OCI-M1 (cell line): Measurements from ENCODE around the gene GAPDHS.

Source experiments
- DNase-seq: peaks from one replicate; lab custom pipeline; 2025; lab: John Stamatoyannopoulos, UW

Gene GAPDHS

GRCh38 chr19:35533201-35533821 is at the start of gene GAPDHS:
TSS of gene GAPDHS (plus strand) at chr19:35533456. CDS start at chr19:35533528, 72 bp downstream.
- DNase-seq, result no peak

DNA sequence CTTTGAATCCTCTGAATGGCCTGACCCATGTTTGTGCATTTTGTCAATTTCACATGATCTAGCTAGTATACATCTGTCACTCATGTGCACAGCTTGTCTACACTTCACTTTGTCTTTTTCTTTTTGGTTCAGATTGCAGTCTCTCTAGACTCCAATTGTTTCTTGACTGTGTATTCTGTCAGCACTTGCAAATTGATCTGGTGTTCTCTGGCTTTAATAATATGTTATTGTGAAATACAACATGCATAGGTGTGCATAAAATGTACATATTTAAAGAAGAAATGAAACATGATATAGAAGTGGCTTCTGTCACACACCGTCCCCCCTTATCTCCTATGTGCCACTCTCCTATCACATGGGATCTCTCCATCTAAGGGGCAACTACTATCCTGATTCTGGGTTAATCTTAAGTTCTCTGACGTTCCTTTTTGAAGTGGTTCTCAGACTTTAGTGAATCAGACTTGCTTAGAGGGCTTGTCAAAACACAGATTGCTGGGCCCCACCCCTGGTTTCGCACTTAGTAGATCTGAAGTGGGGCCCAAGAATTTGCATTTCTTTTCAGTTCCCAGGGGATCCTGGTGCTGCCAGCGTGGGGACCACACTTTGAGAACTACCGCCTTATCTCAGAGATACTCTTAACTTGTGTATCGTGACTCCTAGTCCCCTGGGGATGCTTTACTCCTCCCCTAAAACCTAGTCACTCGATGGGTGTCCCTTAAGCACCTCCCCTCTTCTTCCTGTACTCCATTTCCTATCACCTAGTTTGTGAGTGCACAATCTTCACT is 48.8 kb upstream of the GAPDHS start:
- no peak for DNase-seq

- DNase-seq, result no peak
These were observed 47.0 kb upstream of the GAPDHS start for GRCh38 chr19:35486268-35486708.

GRCh38 chr19:35487656-35488182 is 45.5 kb upstream of the GAPDHS start:
- DNase-seq, result no peak

DNA sequence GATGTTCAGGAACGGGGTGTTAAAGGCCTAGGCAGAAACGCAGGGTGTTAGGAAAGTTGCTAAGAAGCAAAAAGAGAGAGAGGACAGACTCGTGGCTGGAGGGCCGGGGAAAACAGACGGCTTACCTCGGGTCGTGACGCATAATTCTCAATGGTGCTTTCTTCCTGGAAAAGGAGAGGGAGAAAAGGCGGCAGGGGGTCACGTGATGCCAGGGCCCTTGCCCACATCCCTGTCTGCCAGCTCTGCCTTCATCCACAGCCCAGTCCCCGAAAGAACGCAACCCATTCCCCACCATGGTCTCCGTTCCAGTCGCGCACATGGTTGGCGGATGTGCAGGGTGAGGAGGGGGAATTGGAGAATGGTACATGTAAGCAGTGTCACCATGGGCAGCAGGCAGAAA is 44.6 kb upstream of the GAPDHS start:
- DNase-seq, result no peak

GRCh38 chr19:35490364-35490763 is 42.9 kb upstream of the GAPDHS start, which contains the start of gene KRTDAP:
TSS of gene KRTDAP (minus strand) at chr19:35490464. CDS start at chr19:35490442, 22 bp downstream.
- DNase-seq, result no peak

DNA sequence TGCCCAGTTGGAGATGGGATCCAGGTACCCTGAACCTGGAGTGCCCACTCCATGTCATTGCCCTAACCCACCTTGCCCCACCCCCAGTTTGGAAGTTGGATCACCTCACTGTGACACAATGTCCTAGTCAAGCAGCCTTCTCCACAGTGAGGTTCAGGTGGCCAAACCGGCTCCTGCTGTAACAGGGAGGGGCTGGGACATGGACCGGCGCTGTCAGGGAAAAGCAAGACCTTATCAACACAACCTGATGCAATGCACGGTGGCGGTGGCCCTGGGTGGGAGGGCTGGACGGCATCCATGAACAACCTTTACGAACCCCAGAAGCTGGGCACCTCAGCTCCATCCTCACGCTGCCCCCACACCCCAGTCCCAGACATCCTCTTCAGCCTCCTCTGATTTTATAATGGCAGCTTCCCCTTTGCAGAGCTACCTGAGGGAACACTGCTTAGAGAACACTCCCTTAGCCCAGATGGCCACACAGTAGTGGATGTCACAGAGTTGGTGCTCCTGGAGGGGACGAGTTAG is 41.4 kb upstream of the GAPDHS start:
- DNase-seq, result no peak

DNA sequence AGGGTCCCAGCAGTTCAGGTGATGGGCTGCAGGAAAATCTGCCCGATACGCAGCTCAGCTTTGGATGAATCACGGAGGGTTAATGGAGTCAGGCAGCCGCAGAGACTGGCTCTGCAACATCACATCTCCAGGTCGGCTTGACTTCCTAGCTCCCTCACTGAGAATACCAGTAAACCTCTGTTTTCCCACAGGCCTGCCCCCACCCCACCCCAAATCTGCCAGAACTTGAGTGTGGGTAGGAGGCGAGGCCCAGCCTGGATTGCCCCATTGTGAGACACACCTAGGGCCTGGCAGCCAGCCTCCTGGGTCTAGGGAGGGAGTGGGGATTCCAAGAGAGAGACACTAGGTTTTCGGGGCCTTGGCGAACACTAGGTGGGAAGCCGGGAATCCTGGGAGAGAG is 39.3 kb upstream of the GAPDHS start:
- DNase-seq, result no peak

- peak; percentile 80 for DNase-seq
These were observed 37.9 kb upstream of the GAPDHS start for GRCh38 chr19:35495107-35496064.

DNA sequence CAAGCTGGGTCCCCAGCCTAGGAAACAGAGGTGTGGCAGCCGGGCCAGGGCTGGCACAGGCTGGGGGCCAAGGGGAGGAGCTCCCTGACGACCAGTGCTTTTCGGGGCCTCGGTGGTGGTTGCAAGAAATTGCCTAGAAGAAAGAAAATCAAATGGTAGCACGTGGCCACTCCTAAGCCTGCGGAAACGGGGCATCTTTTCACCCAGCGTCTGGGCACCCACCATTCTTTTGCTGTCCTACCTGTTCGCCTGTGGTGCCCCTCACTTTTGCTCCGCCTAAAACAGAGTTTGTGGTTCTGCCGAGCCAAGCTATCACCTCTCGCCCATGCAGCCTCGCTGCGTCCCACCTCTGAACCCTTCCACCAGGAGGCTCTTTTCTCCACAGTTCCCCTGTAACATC is 35.9 kb upstream of the GAPDHS start:
- DNase-seq, result no peak

- no peak for DNase-seq
These were observed 35.0 kb upstream of the GAPDHS start for GRCh38 chr19:35498220-35498619.

- DNase-seq, result peak; percentile 21
These were observed 34.2 kb upstream of the GAPDHS start for GRCh38 chr19:35498984-35499527.

DNA sequence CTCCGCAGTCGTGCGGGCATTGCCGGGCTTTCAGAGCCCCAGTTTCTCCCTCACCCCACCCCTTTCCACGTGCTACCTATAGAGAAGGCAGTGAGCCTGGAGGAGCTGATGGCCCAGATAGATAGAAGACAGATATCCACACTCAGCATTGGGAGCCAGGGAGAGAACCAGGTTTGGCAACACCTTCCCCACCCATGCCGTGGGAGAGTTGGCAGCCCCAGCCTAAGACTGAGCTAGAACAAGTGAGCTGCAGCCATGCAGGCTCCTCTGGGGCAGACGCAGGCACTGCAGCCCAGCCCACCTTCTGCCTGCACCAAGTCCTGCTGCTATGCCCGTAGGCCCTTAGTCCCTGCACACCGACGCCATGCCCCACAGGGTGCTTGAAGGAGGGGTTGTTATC is 32.6 kb upstream of the GAPDHS start:
- DNase-seq, result no peak

GRCh38 chr19:35501684-35502083 is 31.6 kb upstream of the GAPDHS start:
- DNase-seq, result no peak

DNA sequence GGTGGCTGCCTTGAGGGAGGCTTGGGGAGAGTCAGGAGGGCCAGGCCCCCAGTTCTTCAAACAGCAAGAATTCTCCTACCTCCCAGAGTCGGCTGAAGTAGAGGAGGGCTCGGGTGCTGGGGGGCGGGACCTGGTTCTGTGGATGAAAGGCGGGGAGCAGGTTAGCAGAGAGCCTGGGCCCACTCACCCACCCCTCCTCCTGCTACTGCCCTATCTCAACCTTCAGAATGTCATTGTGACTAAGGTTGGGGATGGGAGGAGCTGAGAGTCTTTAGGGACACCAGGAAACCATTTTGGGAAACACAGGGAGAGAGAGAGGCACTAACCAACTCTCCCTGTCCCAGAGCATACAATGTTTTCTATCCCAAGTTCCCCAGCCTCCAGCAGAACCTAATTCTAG is 30.5 kb upstream of the GAPDHS start:
- DNase-seq, result no peak

DNA sequence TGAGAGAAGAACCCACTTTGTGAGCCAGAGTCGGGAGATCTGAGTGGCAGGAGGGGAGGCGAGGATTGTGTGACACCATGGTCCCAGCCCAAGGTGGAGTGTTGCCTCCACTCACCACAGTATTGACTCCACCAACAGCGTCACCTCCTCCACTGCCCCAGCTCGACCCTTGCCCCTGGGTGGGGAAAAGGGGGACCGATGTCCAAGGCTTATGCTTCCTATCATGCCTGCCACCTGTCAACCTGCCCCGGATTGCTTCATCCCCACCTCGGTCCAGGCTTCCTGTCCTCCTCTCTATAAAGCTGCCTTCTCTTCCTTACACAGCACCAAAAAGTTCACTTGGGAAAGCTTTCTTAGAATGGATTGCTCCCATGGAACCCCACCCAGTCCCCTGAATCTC is 27.2 kb upstream of the GAPDHS start:
- no peak for DNase-seq

GRCh38 chr19:35507561-35507960 is 25.7 kb upstream of the GAPDHS start:
- DNase-seq, result no peak

DNA sequence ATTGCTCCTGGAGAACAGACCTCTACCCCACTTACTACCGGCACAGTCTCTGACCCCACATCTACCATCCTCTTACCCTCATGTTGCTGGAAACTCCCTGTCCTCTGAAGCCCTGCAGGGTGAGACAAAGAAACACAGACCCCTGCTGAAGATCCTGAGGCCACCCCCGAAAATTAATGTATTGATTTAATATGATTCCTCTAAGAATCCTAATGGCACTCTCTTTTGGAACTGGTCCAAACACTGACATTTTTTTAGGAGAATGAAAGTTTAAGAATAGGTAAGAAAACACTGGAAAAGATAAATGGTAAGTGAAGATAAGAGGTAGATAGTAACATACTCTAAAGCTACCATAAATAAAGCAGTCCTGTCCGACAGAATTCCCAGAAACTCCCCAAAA is 25.1 kb upstream of the GAPDHS start:
- no peak for DNase-seq

- peak; percentile 3 for DNase-seq
These were observed 24.1 kb upstream of the GAPDHS start for GRCh38 chr19:35509018-35509652.

- peak; percentile 78 for DNase-seq
These were observed 23.2 kb upstream of the GAPDHS start for GRCh38 chr19:35509861-35510625.
